GM12892 (cell line): Measurements from ENCODE around the gene RBM33.

Experiments
- POLR2A ChIP-seq: IDR thresholded peaks from 2 replicates; pipeline ENCODE4 v1.6.1; 2011; ENCODE audit warnings: low read depth, low read length, control low read depth
- TAF1 ChIP-seq: IDR thresholded peaks from 2 replicates; pipeline ENCODE4 v1.6.1; 2011; ENCODE audit warnings: low read depth, mild to moderate bottlenecking, control low read depth, low read length, borderline replicate concordance

DNA sequence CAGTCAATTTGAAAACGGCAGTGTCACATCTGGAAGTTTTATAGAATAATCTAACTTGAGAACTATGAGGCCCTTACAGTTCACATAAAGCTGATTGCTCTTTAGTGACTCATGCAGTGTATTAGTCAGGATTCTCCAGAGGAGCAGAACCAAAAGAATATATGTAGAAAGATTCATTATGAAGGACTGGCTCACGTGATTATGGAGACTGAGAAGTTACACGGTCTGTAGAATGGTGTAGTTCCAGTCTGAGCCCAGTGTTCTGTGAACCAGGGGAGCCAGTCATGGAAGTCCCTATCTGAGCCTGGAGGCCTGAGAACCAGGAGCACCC is 21.5 kb downstream of the RBM33 start:
- TF ChIP-seq TAF1 (no peak), POLR2A (no peak)
